HG02642 (cell line): ENCODE results near the gene PRDM2.

ENCODE experiments used
- ATAC-seq: cut with Tn5 transposase; IDR thresholded peaks from one replicate; pipeline ENCODE4 v1.9.1; 2021; ENCODE audit warnings: mild to moderate bottlenecking; ENCODE audit not compliant: unreplicated experiment, poor library complexity

The PRDM2 gene

GRCh38 chr1:13782634-13783360 lies 82.8 kb downstream of the PRDM2 start:
- ATAC-seq, result no peak

- no peak for ATAC-seq
Observed at GRCh38 chr1:13783551-13783950, 83.6 kb downstream of the PRDM2 start.

GRCh38 chr1:13784971-13785370 lies 85.0 kb downstream of the PRDM2 start:
- no peak for ATAC-seq

GRCh38 chr1:13786541-13786940 lies 86.6 kb downstream of the PRDM2 start:
- ATAC-seq, result no peak

GRCh38 chr1:13788795-13789194 lies 88.8 kb downstream of the PRDM2 start:
- no peak for ATAC-seq

- no peak for ATAC-seq
Observed at GRCh38 chr1:13790290-13791030, 90.5 kb downstream of the PRDM2 start.

- no peak for ATAC-seq
Observed at GRCh38 chr1:13792419-13792818, 92.4 kb downstream of the PRDM2 start.

GRCh38 chr1:13793088-13793730 lies 93.2 kb downstream of the PRDM2 start:
- ATAC-seq, result no peak

- no peak for ATAC-seq
Observed at GRCh38 chr1:13794231-13795187, 94.5 kb downstream of the PRDM2 start.

GRCh38 chr1:13797397-13797796 lies 97.4 kb downstream of the PRDM2 start:
- ATAC-seq, result no peak

GRCh38 chr1:13798120-13798519 lies 98.1 kb downstream of the PRDM2 start:
- ATAC-seq, result no peak

GRCh38 chr1:13799502-13800283 lies 99.7 kb downstream of the PRDM2 start:
- ATAC-seq, result no peak

- ATAC-seq, result no peak
Observed at GRCh38 chr1:13801232-13801631, 101.2 kb downstream of the PRDM2 start.

GRCh38 chr1:13801655-13802486 lies 101.9 kb downstream of the PRDM2 start:
- ATAC-seq, result no peak

GRCh38 chr1:13802782-13803545 lies 103.0 kb downstream of the PRDM2 start:
- ATAC-seq, result no peak

GRCh38 chr1:13803546-13804239 lies 103.7 kb downstream of the PRDM2 start:
- ATAC-seq, result no peak

GRCh38 chr1:13804240-13804633 lies 104.2 kb downstream of the PRDM2 start:
- ATAC-seq, result no peak
